ENCODE results near the gene RERE. TPM values are rescaled to one million over a fixed set of nuclear protein-coding genes. Genes with fewer than 3 reads are reported as not detected.

Gene RERE
- total and polyA plus RNA-seq, 2 experiments from 2014 or later, result 148 to 170 TPM

DNA sequence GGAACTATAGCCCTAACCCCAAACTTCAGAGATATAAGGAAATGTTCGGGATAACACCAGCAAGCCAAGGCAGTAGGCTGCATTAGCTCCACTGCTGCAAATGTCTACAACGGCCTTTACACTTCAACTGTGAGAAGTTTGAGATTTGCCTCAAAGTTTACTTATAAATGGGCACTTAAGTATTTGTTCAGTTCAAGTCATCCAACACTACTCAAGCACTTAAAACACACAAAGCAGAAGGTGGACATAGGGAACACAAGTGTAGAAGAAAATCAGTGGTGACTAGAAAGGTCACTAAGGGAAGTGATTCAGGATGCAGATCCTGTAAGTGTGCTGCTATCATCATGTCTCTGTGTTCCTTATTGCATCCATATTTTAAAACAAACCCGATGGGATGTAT is 278.9 kb downstream of the RERE start:
- H3K27ac ChIP-seq (ENCODE audit: low read depth), result no peak overlapping the region

More for the DNA sequence above, 278.9 kb downstream of the RERE start:
- H3F3A ChIP-seq (replicated peaks; ENCODE audit: low read depth), result no peaks in the 10 kb centered on the region
- H3K36me3 Mint-ChIP-seq (ENCODE audit: low read depth), result peaks cover 18% of the 10 kb centered on the region; the same call in 2 of the 3 replicates
- ATAC-seq (no peak), DNase-seq (ENCODE audit: low spot score) (no peak)
- H2AFZ ChIP-seq, result no peak overlapping the region
- peaks cover 5% of the 10 kb centered on the region for H3K27me3 Mint-ChIP-seq (ENCODE audit: insufficient read depth, low read depth, poor library complexity)
- no peak for TF ChIP-seq CREB1 (CRISPR knock-in tag; IDR thresholded peaks at IDR 0.05; ENCODE audit: low read depth)
- no peak for TF ChIP-seq JUNB (IDR thresholded peaks at IDR 0.05; ENCODE audit: unreplicated experiment)
- no peak for TF ChIP-seq ZNF462 (CRISPR knock-in tag; IDR thresholded peaks at IDR 0.05)
- TF ChIP-seq ZNF114 (CRISPR knock-in tag; IDR thresholded peaks at IDR 0.05), result no peak
- TF ChIP-seq, protein P1, sequence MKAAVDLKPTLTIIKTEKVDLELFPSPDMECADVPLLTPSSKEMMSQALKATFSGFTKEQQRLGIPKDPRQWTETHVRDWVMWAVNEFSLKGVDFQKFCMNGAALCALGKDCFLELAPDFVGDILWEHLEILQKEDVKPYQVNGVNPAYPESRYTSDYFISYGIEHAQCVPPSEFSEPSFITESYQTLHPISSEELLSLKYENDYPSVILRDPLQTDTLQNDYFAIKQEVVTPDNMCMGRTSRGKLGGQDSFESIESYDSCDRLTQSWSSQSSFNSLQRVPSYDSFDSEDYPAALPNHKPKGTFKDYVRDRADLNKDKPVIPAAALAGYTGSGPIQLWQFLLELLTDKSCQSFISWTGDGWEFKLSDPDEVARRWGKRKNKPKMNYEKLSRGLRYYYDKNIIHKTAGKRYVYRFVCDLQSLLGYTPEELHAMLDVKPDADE (IDR thresholded peaks at IDR 0.05), result no peak
- TF ChIP-seq, protein P2, sequence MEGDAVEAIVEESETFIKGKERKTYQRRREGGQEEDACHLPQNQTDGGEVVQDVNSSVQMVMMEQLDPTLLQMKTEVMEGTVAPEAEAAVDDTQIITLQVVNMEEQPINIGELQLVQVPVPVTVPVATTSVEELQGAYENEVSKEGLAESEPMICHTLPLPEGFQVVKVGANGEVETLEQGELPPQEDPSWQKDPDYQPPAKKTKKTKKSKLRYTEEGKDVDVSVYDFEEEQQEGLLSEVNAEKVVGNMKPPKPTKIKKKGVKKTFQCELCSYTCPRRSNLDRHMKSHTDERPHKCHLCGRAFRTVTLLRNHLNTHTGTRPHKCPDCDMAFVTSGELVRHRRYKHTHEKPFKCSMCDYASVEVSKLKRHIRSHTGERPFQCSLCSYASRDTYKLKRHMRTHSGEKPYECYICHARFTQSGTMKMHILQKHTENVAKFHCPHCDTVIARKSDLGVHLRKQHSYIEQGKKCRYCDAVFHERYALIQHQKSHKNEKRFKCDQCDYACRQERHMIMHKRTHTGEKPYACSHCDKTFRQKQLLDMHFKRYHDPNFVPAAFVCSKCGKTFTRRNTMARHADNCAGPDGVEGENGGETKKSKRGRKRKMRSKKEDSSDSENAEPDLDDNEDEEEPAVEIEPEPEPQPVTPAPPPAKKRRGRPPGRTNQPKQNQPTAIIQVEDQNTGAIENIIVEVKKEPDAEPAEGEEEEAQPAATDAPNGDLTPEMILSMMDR (conservative IDR thresholded peaks at IDR 0.05; ENCODE audit: low read depth in 2 of 2), result no peak
- TF ChIP-seq STAT1 (IDR thresholded peaks at IDR 0.05; ENCODE audit: unreplicated experiment), result no peak
- no peak for TF ChIP-seq POLR2AphosphoS5 (IDR thresholded peaks at IDR 0.05; ENCODE audit: low read depth)
- TF ChIP-seq EZH2 (IDR thresholded peaks at IDR 0.05; ENCODE audit: low read depth, unreplicated experiment), result no peak
- no peak for TF ChIP-seq NANOG (IDR thresholded peaks at IDR 0.05; ENCODE audit: borderline replicate concordance)
- H3K4me1 ChIP-seq (ENCODE audit: insufficient read depth), result no peaks in the 10 kb centered on the region
- peaks cover 47% of the 10 kb centered on the region for H3K79me2 ChIP-seq (replicated peaks; ENCODE audit: insufficient read depth)
- peaks cover 15% of the 10 kb centered on the region; the same call in 1 of the 2 replicates for H4K20me1 ChIP-seq (replicated peaks; ENCODE audit: insufficient read depth)
- H3K36me3 ChIP-seq (ENCODE audit: insufficient read depth), result no peaks in the 10 kb centered on the region
- H3K4me1 Mint-ChIP-seq, result no peaks in the 10 kb centered on the region; the same call in 2 of the 3 replicates
- no peaks in the 10 kb centered on the region for H3K9me2 ChIP-seq (ENCODE audit: insufficient read depth)
- no peak overlapping the region for H3K4me3 Mint-ChIP-seq
- no peak overlapping the region for H3K27ac Mint-ChIP-seq
- H3K4me3 ChIP-seq, result no peak overlapping the region
- H3K4me2 ChIP-seq, result no peak overlapping the region
- H3K9me3 Mint-ChIP-seq, result no peaks in the 10 kb centered on the region
- no peaks in the 10 kb centered on the region for H3K27me3 ChIP-seq (ENCODE audit: insufficient read depth)
